HCT116 (cell line): ENCODE data around the gene EHF. TPM values are rescaled to one million over a fixed set of nuclear protein-coding genes. Genes with fewer than 3 reads are reported as not detected.

Experiments used
- ATAC-seq: fragments of 200-7000 bp; cut with Tn5 transposase; 2 replicates; pipeline ENCODE4 v1.9.1; 2020; ENCODE audit warnings: mild to moderate bottlenecking, moderate library complexity
- BruUV-seq: library from RNA; stranded (reverse); fragments of 400-500 nt; replicated peaks from 2 replicates; lab custom pipeline; 2021; lab: Mats Ljungman, UMichigan
- CTCF ChIA-PET: fragments of 300-600 bp; sonication (Branson Sonifier 250); formaldehyde crosslinking; loops from one replicate; lab custom pipeline; 2021; ENCODE audit warnings: antibody characterized with exemption; lab: Charles Lee
- POLR2A ChIA-PET: fragments of 300-600, 350-600 bp; sonication (Branson Sonifier 250); formaldehyde crosslinking; loops from one replicate; lab custom pipeline; 2021; ENCODE audit warnings: antibody characterized with exemption; lab: Charles Lee
- RAD21 ChIA-PET, 2 experiments: fragments of 300-600 bp; sonication (Branson Sonifier 250); formaldehyde crosslinking; loops; one replicate each; lab custom pipeline; 2023; ENCODE audit warnings: low total read pairs in 2 of 2; ENCODE audit not compliant: uncharacterized antibody in 2 of 2, unreplicated experiment in 2 of 2, low non-redundant PET in 1 of 2; lab: Charles Lee
- DNase-seq: peaks from one replicate; pipeline ENCODE4 v3.0.0-alpha.2; 2010; ENCODE audit warnings: low read depth, low spot score
- H2AFZ ChIP-seq: fragments of 200-600 bp; shearing (Covaris generic), sonication (generic); 2 replicates; pipeline ENCODE4 v1.6.1; 2017; ENCODE audit warnings: low read depth, mixed run types, mixed read lengths, antibody characterized with exemption, low read length; ENCODE audit not compliant: poor library complexity, severe bottlenecking
- H3K27ac ChIP-seq: 2 replicates; pipeline ENCODE4 v1.5.1; 2012; ENCODE audit warnings: low read depth, low read length
- H3K27me3 ChIP-seq: fragments of 200-600 bp; sonication (generic); 2 replicates; pipeline ENCODE4 v1.6.1; 2016; ENCODE audit warnings: mixed run types, low read length, mixed read lengths; ENCODE audit not compliant: insufficient read depth
- H3K36me3 ChIP-seq, 2 experiments: fragments of 200-500 bp in 1 of 2; fragments of 200-600 bp in 1 of 2; sonication (Bioruptor generic) in 1 of 2; sonication (generic) in 1 of 2; 2 replicates each; pipeline versions ENCODE4 v1.5.1 to v1.6.1; 2014 to 2016; ENCODE audit warnings: low read length in 2 of 2, inconsistent platforms in 1 of 2, mixed read lengths in 1 of 2, mixed run types in 1 of 2; ENCODE audit not compliant: insufficient read depth in 2 of 2, control insufficient read depth in 1 of 2
- H3K4me1 ChIP-seq, 2 experiments: fragments of 200-600 bp in 1 of 2; sonication (generic) in 1 of 2; 2 replicates each; pipeline versions ENCODE4 v1.5.1 to v1.6.1; 2012 to 2017; ENCODE audit warnings: low read length in 2 of 2, inconsistent platforms in 1 of 2, mild to moderate bottlenecking in 1 of 2, mixed read lengths in 1 of 2, mixed run types in 1 of 2, moderate library complexity in 1 of 2; ENCODE audit not compliant: insufficient read depth in 2 of 2, control insufficient read depth in 1 of 2
- H3K4me2 ChIP-seq: fragments of 200-600 bp; sonication (generic); 2 replicates; pipeline ENCODE4 v1.6.1; 2017; ENCODE audit warnings: mixed run types, low read length, mixed read lengths
- H3K4me3 ChIP-seq, 2 experiments: fragments of 200-600 bp in 1 of 2; sonication (generic) in 1 of 2; replicated peaks in 1 of 2; 2 replicates each; pipeline ENCODE4 v1.5.1; 2011 to 2016; ENCODE audit warnings: low read length in 2 of 2, control low read depth in 1 of 2, low read depth in 1 of 2, mild to moderate bottlenecking in 1 of 2, mixed read lengths in 1 of 2, mixed run types in 1 of 2
- H3K79me2 ChIP-seq: fragments of 200-600 bp; sonication (generic); 2 replicates; pipeline ENCODE4 v1.6.1; 2017; ENCODE audit warnings: mild to moderate bottlenecking, mixed run types, low read length, moderate library complexity, mixed read lengths; ENCODE audit not compliant: insufficient read depth
- H3K9ac ChIP-seq: fragments of 200-600 bp; sonication (generic); 2 replicates; pipeline ENCODE4 v1.6.1; 2016; ENCODE audit warnings: low read length, mixed read lengths
- H3K9me2 ChIP-seq: fragments of 200-600 bp; sonication (generic), shearing (Covaris generic); 2 replicates; pipeline ENCODE4 v1.6.1; 2017; ENCODE audit warnings: mixed run types, mild to moderate bottlenecking, moderate library complexity; ENCODE audit not compliant: insufficient read depth
- H3K9me3 ChIP-seq, 2 experiments: fragments of 200-500 bp in 1 of 2; fragments of 200-600 bp in 1 of 2; sonication (Bioruptor generic) in 1 of 2; sonication (generic) in 1 of 2; 2 replicates each; pipeline ENCODE4 v1.6.1; 2014 to 2017; ENCODE audit warnings: low read length in 2 of 2, mixed read lengths in 2 of 2, inconsistent platforms in 1 of 2, low read depth in 1 of 2, mild to moderate bottlenecking in 1 of 2, mixed run types in 1 of 2, moderate library complexity in 1 of 2; ENCODE audit not compliant: control insufficient read depth in 1 of 2, insufficient read depth in 1 of 2
- H4K20me1 ChIP-seq: fragments of 200-600 bp; sonication (generic), shearing (Covaris generic); 2 replicates; pipeline ENCODE4 v1.6.1; 2017; ENCODE audit warnings: mixed run types, mild to moderate bottlenecking, moderate library complexity; ENCODE audit not compliant: insufficient read depth
- CBX3 ChIP-seq: IDR thresholded peaks from 2 replicates; pipeline ENCODE4 v1.6.1; 2012; ENCODE audit warnings: low read depth
- CEBPB ChIP-seq: IDR thresholded peaks from 2 replicates; pipeline ENCODE4 v1.6.1; 2012; ENCODE audit warnings: low read depth
- EGR1 ChIP-seq: IDR thresholded peaks from 2 replicates; pipeline ENCODE4 v1.6.1; 2012; ENCODE audit warnings: low read depth
- EZH2 ChIP-seq: fragments of 200-600 bp; sonication (generic); IDR thresholded peaks from 2 replicates; pipeline ENCODE4 v1.6.1; 2017; ENCODE audit warnings: antibody characterized with exemption, mixed run types
- EZH2phosphoT487 ChIP-seq: fragments of 200-600 bp; IDR thresholded peaks from 2 replicates; pipeline ENCODE4 v1.6.1; 2018; ENCODE audit warnings: antibody characterized with exemption, borderline replicate concordance
- FOSL1 ChIP-seq: IDR thresholded peaks from 2 replicates; pipeline ENCODE4 v1.6.1; 2012; ENCODE audit warnings: low read depth
- POLR2A ChIP-seq: IDR thresholded peaks from 2 replicates; pipeline ENCODE4 v1.7.0; 2011; ENCODE audit warnings: borderline replicate concordance; ENCODE audit not compliant: insufficient read depth, insufficient read length; ENCODE audit errors: extremely low read depth
- POLR2AphosphoS5 ChIP-seq: IDR thresholded peaks from 2 replicates; pipeline ENCODE4 v1.6.1; 2011; ENCODE audit warnings: mild to moderate bottlenecking, low read depth, low read length, moderate library complexity
- RAD21 ChIP-seq: IDR thresholded peaks from 2 replicates; pipeline ENCODE4 v1.6.1; 2012; ENCODE audit warnings: low read depth, mild to moderate bottlenecking
- SP1 ChIP-seq: IDR thresholded peaks from 2 replicates; pipeline ENCODE4 v1.6.1; 2012; ENCODE audit warnings: low read depth
- TCF7L2 ChIP-seq: IDR thresholded peaks from 2 replicates; pipeline ENCODE4 v1.7.0; 2011; ENCODE audit warnings: borderline replicate concordance, inconsistent platforms; ENCODE audit not compliant: insufficient read depth, insufficient read length; ENCODE audit errors: extremely low read depth
- YY1 ChIP-seq: IDR thresholded peaks from 2 replicates; pipeline ENCODE4 v1.6.1; 2011; ENCODE audit warnings: low read length, low read depth, moderate library complexity, mild to moderate bottlenecking; ENCODE audit not compliant: insufficient replicate concordance; ENCODE audit errors: extremely low read depth
- ZNF274 ChIP-seq: fragments of 200-500 bp; sonication (Bioruptor generic); IDR thresholded peaks from 2 replicates; pipeline ENCODE4 v1.6.1; 2014; ENCODE audit warnings: mild to moderate bottlenecking, low read depth, low read length, inconsistent platforms
- intact Hi-C: fragments of 100-400 bp; cut with micrococcal nuclease; formaldehyde crosslinking; loops from 2 replicates; pipeline ENCODE4 v1.10.0; 2022
- total RNA-seq: library from RNA; stranded (reverse); gene quantifications from one replicate; pipeline ENCODE4 v1.2.1, GENCODE V29; 2021; ENCODE audit not compliant: unreplicated experiment
- TF ChIP-seq, protein P1 (sequence below): IDR thresholded peaks from 2 replicates; pipeline ENCODE4 v1.6.1; 2012; ENCODE audit warnings: low read depth
- TF ChIP-seq, protein P2 (sequence below): IDR thresholded peaks from 2 replicates; pipeline ENCODE4 v1.6.1; 2012
- TF ChIP-seq, protein P3 (sequence below): IDR thresholded peaks from 2 replicates; pipeline ENCODE4 v1.6.1; 2012

EHF gene
- total RNA-seq, 1 experiment from 2014 or later, result 51.5 TPM

DNA sequence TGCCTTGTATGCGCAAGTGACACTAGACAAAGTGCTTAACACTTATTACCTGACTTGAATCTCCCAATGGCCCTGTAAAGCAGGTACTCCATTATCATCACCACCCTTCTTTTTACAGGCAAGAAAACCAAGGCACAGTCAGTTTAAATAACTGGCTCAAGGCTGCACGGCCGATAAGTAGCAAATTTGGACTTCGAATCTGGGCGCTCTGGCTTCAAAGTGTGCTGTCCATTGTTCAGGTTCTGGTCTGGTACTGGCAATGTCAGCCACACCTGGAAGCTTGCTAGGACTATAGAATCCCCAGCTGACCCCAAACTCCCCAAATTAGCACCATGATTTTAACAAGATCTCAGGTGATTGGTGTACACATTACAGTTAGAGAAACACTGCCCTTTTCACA, 19.3 kb upstream of the EHF start (continued):
- TF ChIP-seq, protein P1, sequence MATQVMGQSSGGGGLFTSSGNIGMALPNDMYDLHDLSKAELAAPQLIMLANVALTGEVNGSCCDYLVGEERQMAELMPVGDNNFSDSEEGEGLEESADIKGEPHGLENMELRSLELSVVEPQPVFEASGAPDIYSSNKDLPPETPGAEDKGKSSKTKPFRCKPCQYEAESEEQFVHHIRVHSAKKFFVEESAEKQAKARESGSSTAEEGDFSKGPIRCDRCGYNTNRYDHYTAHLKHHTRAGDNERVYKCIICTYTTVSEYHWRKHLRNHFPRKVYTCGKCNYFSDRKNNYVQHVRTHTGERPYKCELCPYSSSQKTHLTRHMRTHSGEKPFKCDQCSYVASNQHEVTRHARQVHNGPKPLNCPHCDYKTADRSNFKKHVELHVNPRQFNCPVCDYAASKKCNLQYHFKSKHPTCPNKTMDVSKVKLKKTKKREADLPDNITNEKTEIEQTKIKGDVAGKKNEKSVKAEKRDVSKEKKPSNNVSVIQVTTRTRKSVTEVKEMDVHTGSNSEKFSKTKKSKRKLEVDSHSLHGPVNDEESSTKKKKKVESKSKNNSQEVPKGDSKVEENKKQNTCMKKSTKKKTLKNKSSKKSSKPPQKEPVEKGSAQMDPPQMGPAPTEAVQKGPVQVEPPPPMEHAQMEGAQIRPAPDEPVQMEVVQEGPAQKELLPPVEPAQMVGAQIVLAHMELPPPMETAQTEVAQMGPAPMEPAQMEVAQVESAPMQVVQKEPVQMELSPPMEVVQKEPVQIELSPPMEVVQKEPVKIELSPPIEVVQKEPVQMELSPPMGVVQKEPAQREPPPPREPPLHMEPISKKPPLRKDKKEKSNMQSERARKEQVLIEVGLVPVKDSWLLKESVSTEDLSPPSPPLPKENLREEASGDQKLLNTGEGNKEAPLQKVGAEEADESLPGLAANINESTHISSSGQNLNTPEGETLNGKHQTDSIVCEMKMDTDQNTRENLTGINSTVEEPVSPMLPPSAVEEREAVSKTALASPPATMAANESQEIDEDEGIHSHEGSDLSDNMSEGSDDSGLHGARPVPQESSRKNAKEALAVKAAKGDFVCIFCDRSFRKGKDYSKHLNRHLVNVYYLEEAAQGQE, result no peak
- TF ChIP-seq, protein P2, sequence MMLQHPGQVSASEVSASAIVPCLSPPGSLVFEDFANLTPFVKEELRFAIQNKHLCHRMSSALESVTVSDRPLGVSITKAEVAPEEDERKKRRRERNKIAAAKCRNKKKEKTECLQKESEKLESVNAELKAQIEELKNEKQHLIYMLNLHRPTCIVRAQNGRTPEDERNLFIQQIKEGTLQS, result no peak

DNA sequence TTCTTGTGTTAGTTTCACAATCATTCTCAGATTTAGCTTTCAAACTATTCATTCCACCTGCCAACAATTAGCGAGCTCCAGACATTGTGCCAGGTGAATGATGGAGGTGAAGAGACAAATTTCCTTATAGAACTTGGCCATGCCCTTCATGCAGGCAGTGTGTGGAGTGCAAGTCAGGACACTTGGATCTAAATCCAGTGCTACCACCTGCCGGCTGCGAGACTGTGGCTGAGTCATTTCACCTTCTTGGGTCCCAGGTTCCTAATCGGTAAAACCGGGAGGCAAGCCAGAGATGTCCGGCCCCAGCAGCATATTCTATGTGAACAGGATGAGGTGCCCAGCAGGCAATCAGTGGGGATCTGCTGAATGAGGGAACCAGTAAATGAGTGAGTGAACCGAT, 18.6 kb upstream of the EHF start:
- H3K9me2 ChIP-seq, result no peaks in the 10 kb centered on the region
- RAD21 ChIA-PET, result interaction anchor here in 1 of 2 experiments (1.3 kb wide), 1 partner anchor 38 kb away, joined by 3 read pairs; no protein-coding TSS in a partner anchor
- no peak overlapping the region for H3K4me3 ChIP-seq
- DNase-seq (peak; percentile 51), ATAC-seq (peak; percentile 13; the same call in 1 of the 2 replicates)
- CTCF ChIA-PET, result interaction anchor here (2.5 kb wide), 1 partner anchor 16 kb away, joined by 11 read pairs; no protein-coding TSS in a partner anchor
- peak overlapping the region; percentile 73 for H3K9ac ChIP-seq
- intact Hi-C loops, result loop anchor here (5.0 kb wide), 1 partner anchor 85 kb away; no protein-coding TSS in a partner anchor
- POLR2A ChIA-PET, result no interaction called here
- no peaks in the 10 kb centered on the region for H3K9me3 ChIP-seq
- no peaks in the 10 kb centered on the region for H3K27me3 ChIP-seq
- H2AFZ ChIP-seq, result peak overlapping the region; percentile 18
- no peaks in the 10 kb centered on the region for H4K20me1 ChIP-seq
- H3K27ac ChIP-seq, result peak overlapping the region; percentile 9; the same call in 1 of the 2 replicates
- H3K79me2 ChIP-seq, result no peaks in the 10 kb centered on the region
- peak overlapping the region; percentile 49 for H3K4me2 ChIP-seq
- H3K4me1 ChIP-seq, result peaks cover 63 to 87% of the 10 kb centered on the region in 2 experiments
- BruUV-seq, result no TSS peak
- peaks cover 0 to 6% of the 10 kb centered on the region in 2 experiments; a peak in 2 of 4 replicates for H3K36me3 ChIP-seq
- TF ChIP-seq RAD21 (peak; percentile 57), TCF7L2 (no peak), YY1 (peak; percentile 34), ZNF274 (no peak), POLR2AphosphoS5 (peak; percentile 35; the same call in 1 of the 2 replicates), EZH2 (no peak), CEBPB (no peak), FOSL1 (no peak), CBX3 (no peak), EGR1 (no peak), POLR2A (no peak), SP1 (0 out of 2 replicates have a peak, but pooled peaks have one; percentile 9), EZH2phosphoT487 (no peak)
- TF ChIP-seq, protein P2, result no peak
- TF ChIP-seq, protein P3, sequence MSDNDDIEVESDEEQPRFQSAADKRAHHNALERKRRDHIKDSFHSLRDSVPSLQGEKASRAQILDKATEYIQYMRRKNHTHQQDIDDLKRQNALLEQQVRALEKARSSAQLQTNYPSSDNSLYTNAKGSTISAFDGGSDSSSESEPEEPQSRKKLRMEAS, result peak; percentile 65; the same call in 1 of the 2 replicates
- TF ChIP-seq, protein P1, result no peak
